K562 (cell line): Measurements from ENCODE around the gene INSR.

Experiments
- ESRRA ChIP-seq: fragments of 450-650 bp; IDR thresholded peaks from 2 replicates; pipeline ENCODE4 v1.6.1; 2014; ENCODE audit warnings: low read depth, mild to moderate bottlenecking, moderate library complexity, borderline replicate concordance
- PREB ChIP-seq: sonication (generic); formaldehyde crosslinking; IDR thresholded peaks from 2 replicates; pipeline ENCODE4 v1.8.1; 2023; ENCODE audit warnings: mild to moderate bottlenecking, missing genetic modification reagents
- ZBTB43 ChIP-seq: sonication (generic); formaldehyde crosslinking; IDR thresholded peaks from 2 replicates; pipeline ENCODE4 v1.8.0; 2023; ENCODE audit warnings: mild to moderate bottlenecking, missing genetic modification reagents

GRCh38 chr19:7068599-7068998, 225.6 kb downstream of the INSR start:
- TF ChIP-seq ZBTB43 (no peak), ESRRA (no peak), PREB (CRISPR knock-in tag) (no peak)
